ENCODE results near the gene TAP1.
A peak's percentile ranks its signal among the peaks of the same experiment; 100 is the strongest.

TAP1 gene

DNA sequence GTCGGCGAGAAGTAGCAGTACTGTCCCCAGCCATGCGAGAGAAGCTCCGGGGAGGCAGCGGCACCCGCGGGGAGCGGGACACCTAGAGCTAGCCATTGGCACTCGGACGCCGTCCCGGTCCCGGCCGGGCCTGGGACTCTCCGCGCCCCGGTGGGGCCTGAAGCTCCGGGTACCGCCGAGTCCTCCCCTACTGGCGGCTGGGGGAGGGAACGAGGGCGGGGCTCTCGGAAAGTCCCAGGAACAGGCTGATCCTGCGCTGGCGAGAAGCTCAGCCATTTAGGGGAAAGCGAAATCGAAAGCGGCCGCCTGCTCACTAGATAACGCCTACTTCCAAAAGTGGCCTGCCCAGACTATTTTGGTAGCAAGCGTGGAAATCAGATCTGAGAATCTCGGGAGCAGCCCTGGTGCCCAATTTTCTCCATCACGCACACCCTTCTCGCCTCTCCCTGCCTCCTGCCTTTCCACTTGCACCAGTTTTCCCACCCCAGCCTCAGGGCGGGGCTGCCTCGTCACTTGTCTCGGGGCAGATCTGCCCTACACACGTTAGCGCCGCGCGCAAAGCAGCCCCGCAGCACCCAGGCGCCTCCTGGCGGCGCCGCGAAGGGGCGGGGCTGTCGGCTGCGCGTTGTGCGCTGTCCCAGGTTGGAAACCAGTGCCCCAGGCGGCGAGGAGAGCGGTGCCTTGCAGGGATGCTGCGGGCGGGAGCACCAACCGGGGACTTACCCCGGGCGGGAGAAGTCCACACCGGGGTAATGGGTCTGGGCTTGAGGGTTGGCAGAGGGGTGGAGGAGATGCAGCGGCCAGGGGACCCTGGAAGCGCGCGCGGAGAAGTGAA lies at the start of gene TAP1, which contains the start of gene PSMB9:
TAP1 (minus strand) TSS at position 164 of the 835 bp plus-strand sequence; CDS start at position 96, 68 bp downstream.
PSMB9 (plus strand) TSS at position 652 of the 835 bp plus-strand sequence; CDS start at position 690, 38 bp downstream.
- Histone ChIP-seq H3K9ac (ENCODE audit: insufficient read length, low read depth) (peak within 1 kb of the TSS; percentile 76), H3K9me3 (ENCODE audit: insufficient read depth, low read length) (no peaks in the 10 kb centered on the region), H3K4me3 (ENCODE audit: insufficient read length, low read depth) (peak within 1 kb of the TSS; percentile 61), H3K36me3 (ENCODE audit: insufficient read depth, insufficient read length, low read length) (no peaks in the 10 kb centered on the region), H3K4me1 (ENCODE audit: insufficient read depth, insufficient read length) (no peaks in the 10 kb centered on the region), H3K27me3 (ENCODE audit: insufficient read depth, insufficient read length) (peaks cover 73% of the 10 kb centered on the region)
- TF ChIP-seq YY1 (IDR thresholded peaks at IDR 0.05; ENCODE audit: insufficient read depth, insufficient read length), result no peak
- TF ChIP-seq ZNF274 (IDR thresholded peaks at IDR 0.05; ENCODE audit: low read depth, low read length), result no peak
- no peak for TF ChIP-seq SUZ12 (IDR thresholded peaks at IDR 0.05; ENCODE audit: extremely low read depth, insufficient read depth, insufficient read length)
- peak; percentile 66 for DNase-seq (ENCODE audit: low read depth, low spot score)

DNA sequence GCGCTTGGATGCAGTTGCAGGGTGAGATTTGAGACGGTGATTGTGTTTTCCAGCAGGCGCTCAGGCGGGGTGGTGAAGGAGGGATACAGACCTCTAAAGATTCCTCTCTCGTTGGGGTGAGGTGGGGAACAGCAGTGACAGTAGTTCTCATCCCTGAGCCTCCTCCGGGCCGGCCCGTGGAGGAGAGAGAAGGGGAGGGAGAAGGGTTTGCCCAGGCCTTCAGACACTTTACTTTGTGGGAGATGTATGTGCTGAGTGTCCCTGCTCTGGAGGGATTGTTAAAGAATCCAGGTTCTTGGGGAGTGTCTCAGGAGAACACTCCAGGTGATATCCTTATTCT lies 41.5 kb upstream of the TAP1 start:
- H3K4me3 ChIP-seq (ENCODE audit: insufficient read length, low read depth), result peak overlapping the region; percentile 85
- peaks cover 3% of the 10 kb centered on the region for H3K36me3 ChIP-seq (ENCODE audit: insufficient read depth, insufficient read length, low read length)
- no peaks in the 10 kb centered on the region for H3K9me3 ChIP-seq (ENCODE audit: insufficient read depth, low read length)
- TF ChIP-seq SUZ12 (IDR thresholded peaks at IDR 0.05; ENCODE audit: extremely low read depth, insufficient read depth, insufficient read length) (no peak), YY1 (IDR thresholded peaks at IDR 0.05; ENCODE audit: insufficient read depth, insufficient read length) (no peak), ZNF274 (IDR thresholded peaks at IDR 0.05; ENCODE audit: low read depth, low read length) (no peak)
- peak overlapping the region; percentile 87 for H3K9ac ChIP-seq (ENCODE audit: insufficient read length, low read depth)
- H3K27me3 ChIP-seq (ENCODE audit: insufficient read depth, insufficient read length), result no peaks in the 10 kb centered on the region
- peak; percentile 1 for DNase-seq (ENCODE audit: low read depth, low spot score)
- no peaks in the 10 kb centered on the region for H3K4me1 ChIP-seq (ENCODE audit: insufficient read depth, insufficient read length)

GRCh38 chr6:32894085-32895005 lies 40.8 kb upstream of the TAP1 start:
- DNase-seq (ENCODE audit: low read depth, low spot score), result peak; percentile 80
- Histone ChIP-seq H3K36me3 (ENCODE audit: insufficient read depth, insufficient read length, low read length) (peaks cover 3% of the 10 kb centered on the region), H3K27me3 (ENCODE audit: insufficient read depth, insufficient read length) (no peaks in the 10 kb centered on the region), H3K4me3 (ENCODE audit: insufficient read length, low read depth) (peak overlapping the region; percentile 85), H3K4me1 (ENCODE audit: insufficient read depth, insufficient read length) (no peaks in the 10 kb centered on the region), H3K9ac (ENCODE audit: insufficient read length, low read depth) (peak overlapping the region; percentile 87), H3K9me3 (ENCODE audit: insufficient read depth, low read length) (no peaks in the 10 kb centered on the region)
- no peak for TF ChIP-seq YY1 (IDR thresholded peaks at IDR 0.05; ENCODE audit: insufficient read depth, insufficient read length)
- no peak for TF ChIP-seq SUZ12 (IDR thresholded peaks at IDR 0.05; ENCODE audit: extremely low read depth, insufficient read depth, insufficient read length)
- no peak for TF ChIP-seq ZNF274 (IDR thresholded peaks at IDR 0.05; ENCODE audit: low read depth, low read length)

DNA sequence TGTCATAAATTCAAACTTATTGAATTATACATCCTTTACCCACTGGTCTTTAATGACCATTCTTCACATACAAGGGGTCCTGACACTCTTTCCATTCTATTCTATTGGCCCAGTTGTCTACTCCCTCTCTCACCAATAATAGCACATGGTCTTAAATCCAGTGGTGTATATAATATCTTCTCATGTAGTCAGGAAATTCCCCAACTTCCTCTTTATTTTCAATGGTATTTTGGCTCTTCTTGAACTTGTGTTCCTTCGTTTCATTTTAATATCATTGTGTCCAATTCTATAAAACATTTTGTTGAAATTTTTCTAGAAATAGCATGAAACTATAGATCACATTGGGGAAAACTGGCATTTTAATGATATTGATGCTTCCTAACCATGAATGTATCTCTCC lies 37.3 kb upstream of the TAP1 start:
- no peaks in the 10 kb centered on the region for H3K36me3 ChIP-seq (ENCODE audit: insufficient read depth, insufficient read length, low read length)
- no peaks in the 10 kb centered on the region for H3K4me1 ChIP-seq (ENCODE audit: insufficient read depth, insufficient read length)
- TF ChIP-seq ZNF274 (IDR thresholded peaks at IDR 0.05; ENCODE audit: low read depth, low read length) (no peak), SUZ12 (IDR thresholded peaks at IDR 0.05; ENCODE audit: extremely low read depth, insufficient read depth, insufficient read length) (no peak), YY1 (IDR thresholded peaks at IDR 0.05; ENCODE audit: insufficient read depth, insufficient read length) (no peak)
- no peak overlapping the region for H3K4me3 ChIP-seq (ENCODE audit: insufficient read length, low read depth)
- DNase-seq (ENCODE audit: low read depth, low spot score), result no peak
- no peaks in the 10 kb centered on the region for H3K27me3 ChIP-seq (ENCODE audit: insufficient read depth, insufficient read length)
- H3K9me3 ChIP-seq (ENCODE audit: insufficient read depth, low read length), result no peaks in the 10 kb centered on the region
- H3K9ac ChIP-seq (ENCODE audit: insufficient read length, low read depth), result no peak overlapping the region

DNA sequence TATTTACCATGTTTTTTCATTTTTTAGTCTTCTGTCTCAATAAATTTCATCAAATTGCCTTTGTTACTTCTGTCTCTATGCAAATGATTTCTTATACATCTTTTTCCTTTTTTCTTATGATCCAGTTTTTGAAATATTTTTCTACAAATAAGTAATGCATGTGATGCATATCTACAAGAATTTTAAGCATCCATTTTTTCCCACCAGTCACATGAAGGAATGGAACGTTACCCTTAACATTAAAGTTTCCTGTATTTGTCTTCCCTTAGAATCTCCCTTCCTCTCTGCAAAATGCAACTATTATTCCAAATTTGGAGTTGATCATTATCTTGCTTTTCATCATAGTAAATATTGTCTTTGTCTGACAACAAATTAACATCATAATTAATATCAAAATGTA lies 36.0 kb upstream of the TAP1 start:
- H3K4me3 ChIP-seq (ENCODE audit: insufficient read length, low read depth), result no peak overlapping the region
- no peaks in the 10 kb centered on the region for H3K4me1 ChIP-seq (ENCODE audit: insufficient read depth, insufficient read length)
- H3K9ac ChIP-seq (ENCODE audit: insufficient read length, low read depth), result no peak overlapping the region
- no peak for DNase-seq (ENCODE audit: low read depth, low spot score)
- H3K27me3 ChIP-seq (ENCODE audit: insufficient read depth, insufficient read length), result no peaks in the 10 kb centered on the region
- TF ChIP-seq YY1 (IDR thresholded peaks at IDR 0.05; ENCODE audit: insufficient read depth, insufficient read length), result no peak
- no peaks in the 10 kb centered on the region for H3K36me3 ChIP-seq (ENCODE audit: insufficient read depth, insufficient read length, low read length)
- no peaks in the 10 kb centered on the region for H3K9me3 ChIP-seq (ENCODE audit: insufficient read depth, low read length)

- Histone ChIP-seq H3K4me1 (ENCODE audit: insufficient read depth, insufficient read length) (no peaks in the 10 kb centered on the region), H3K9me3 (ENCODE audit: insufficient read depth, low read length) (no peaks in the 10 kb centered on the region), H3K36me3 (ENCODE audit: insufficient read depth, insufficient read length, low read length) (no peaks in the 10 kb centered on the region), H3K27me3 (ENCODE audit: insufficient read depth, insufficient read length) (no peaks in the 10 kb centered on the region), H3K4me3 (ENCODE audit: insufficient read length, low read depth) (no peak overlapping the region), H3K9ac (ENCODE audit: insufficient read length, low read depth) (no peak overlapping the region)
- DNase-seq (ENCODE audit: low read depth, low spot score), result no peak
- TF ChIP-seq ZNF274 (IDR thresholded peaks at IDR 0.05; ENCODE audit: low read depth, low read length) (no peak), SUZ12 (IDR thresholded peaks at IDR 0.05; ENCODE audit: extremely low read depth, insufficient read depth, insufficient read length) (no peak), YY1 (IDR thresholded peaks at IDR 0.05; ENCODE audit: insufficient read depth, insufficient read length) (no peak)
Measured at GRCh38 chr6:32888576-32888975, 35.1 kb upstream of the TAP1 start.

GRCh38 chr6:32887616-32888015 lies 34.1 kb upstream of the TAP1 start:
- no peak for DNase-seq (ENCODE audit: low read depth, low spot score)
- no peaks in the 10 kb centered on the region for H3K9me3 ChIP-seq (ENCODE audit: insufficient read depth, low read length)
- no peaks in the 10 kb centered on the region for H3K36me3 ChIP-seq (ENCODE audit: insufficient read depth, insufficient read length, low read length)
- H3K9ac ChIP-seq (ENCODE audit: insufficient read length, low read depth), result no peak overlapping the region
- no peaks in the 10 kb centered on the region for H3K27me3 ChIP-seq (ENCODE audit: insufficient read depth, insufficient read length)
- no peak overlapping the region for H3K4me3 ChIP-seq (ENCODE audit: insufficient read length, low read depth)
- no peaks in the 10 kb centered on the region for H3K4me1 ChIP-seq (ENCODE audit: insufficient read depth, insufficient read length)
- no peak for TF ChIP-seq YY1 (IDR thresholded peaks at IDR 0.05; ENCODE audit: insufficient read depth, insufficient read length)
- no peak for TF ChIP-seq SUZ12 (IDR thresholded peaks at IDR 0.05; ENCODE audit: extremely low read depth, insufficient read depth, insufficient read length)
- no peak for TF ChIP-seq ZNF274 (IDR thresholded peaks at IDR 0.05; ENCODE audit: low read depth, low read length)
